SU-DHL-6 (cell line): ENCODE measurements around the gene NIT2.

Experiments
- H2AFZ ChIP-seq: fragments of 200-600 bp; sonication (generic); 2 replicates; pipeline ENCODE4 v1.6.1; 2014; ENCODE audit warnings: low read depth, mild to moderate bottlenecking, moderate library complexity, mixed read lengths, antibody characterized with exemption, low read length; ENCODE audit not compliant: severe bottlenecking
- H3F3A ChIP-seq: fragments of 200-600 bp; shearing (Covaris generic); 2 replicates; pipeline ENCODE4 v1.6.0; 2016; ENCODE audit warnings: antibody characterized with exemption, mild to moderate bottlenecking; ENCODE audit not compliant: insufficient read depth
- H3K27ac ChIP-seq: fragments of 200-600 bp; sonication (generic); 2 replicates; pipeline ENCODE4 v1.5.1; 2016; ENCODE audit warnings: low read depth, mild to moderate bottlenecking, low read length, moderate library complexity, mixed read lengths
- H3K27me3 ChIP-seq: fragments of 200-600 bp; sonication (generic), shearing (Covaris generic); 2 replicates; pipeline ENCODE4 v1.6.0; 2014; ENCODE audit warnings: mild to moderate bottlenecking, low read length
- H3K36me3 ChIP-seq: fragments of 200-600 bp; sonication (generic); 2 replicates; pipeline ENCODE4 v1.6.1; 2014; ENCODE audit warnings: mild to moderate bottlenecking, low read length, mixed read lengths
- H3K4me2 ChIP-seq: fragments of 300-600, 200-600 bp; shearing (Covaris generic), sonication (generic); 2 replicates; pipeline ENCODE4 v1.6.0; 2014; ENCODE audit warnings: low read length, low read depth, mild to moderate bottlenecking; ENCODE audit not compliant: poor library complexity, severe bottlenecking
- H3K4me3 ChIP-seq: fragments of 200-600 bp; sonication (generic); 2 replicates; pipeline ENCODE4 v1.5.1; 2014; ENCODE audit warnings: antibody characterized with exemption, low read length, mild to moderate bottlenecking, mixed read lengths; ENCODE audit not compliant: insufficient read depth, poor library complexity, severe bottlenecking
- H3K79me2 ChIP-seq: fragments of 200-600 bp; sonication (generic); 2 replicates; pipeline ENCODE4 v1.6.1; 2014; ENCODE audit warnings: mild to moderate bottlenecking, low read length, moderate library complexity; ENCODE audit not compliant: insufficient read depth
- H3K9ac ChIP-seq: fragments of 200-600 bp; sonication (generic); 2 replicates; pipeline ENCODE4 v1.7.0; 2014; ENCODE audit warnings: mild to moderate bottlenecking, low read length
- H3K9me2 ChIP-seq: fragments of 200-600 bp; sonication (generic); replicated peaks from 2 replicates; pipeline ENCODE4 v1.6.1; 2014; ENCODE audit warnings: low read length; ENCODE audit not compliant: insufficient read depth
- H3K9me3 ChIP-seq: fragments of 200-600 bp; sonication (generic); 2 replicates; pipeline ENCODE4 v1.6.1; 2014; ENCODE audit warnings: low read length, mixed read lengths; ENCODE audit not compliant: insufficient read depth
- H4K20me1 ChIP-seq: fragments of 200-600 bp; sonication (generic); 2 replicates; pipeline ENCODE4 v1.6.1; 2014; ENCODE audit warnings: low read depth, mild to moderate bottlenecking, antibody characterized with exemption, low read length, moderate library complexity, mixed read lengths
- CTCF ChIP-seq: fragments of 200-600 bp; sonication (generic); IDR thresholded peaks from one replicate; pipeline ENCODE4 v1.5.1; 2017; ENCODE audit warnings: antibody characterized with exemption, mild to moderate bottlenecking, low read length, moderate library complexity; ENCODE audit not compliant: insufficient read depth, poor library complexity, severe bottlenecking
- EZH2phosphoT487 ChIP-seq: fragments of 200-600 bp; sonication (generic), shearing (Covaris generic); conservative IDR thresholded peaks from 2 replicates; pipeline ENCODE4 v1.6.1; 2018; ENCODE audit warnings: mild to moderate bottlenecking, antibody characterized with exemption, low read length, moderate library complexity, mixed read lengths

NIT2 gene

GRCh38 chr3:100295089-100295488 lies 39.5 kb upstream of the NIT2 start:
- Histone ChIP-seq H3K9me2 (no peaks in the 10 kb centered on the region), H4K20me1 (no peaks in the 10 kb centered on the region), H3K27me3 (no peaks in the 10 kb centered on the region), H3K9me3 (no peaks in the 10 kb centered on the region), H3K9ac (no peak overlapping the region), H2AFZ (no peak overlapping the region), H3K79me2 (no peaks in the 10 kb centered on the region), H3K36me3 (no peaks in the 10 kb centered on the region), H3K4me2 (no peak overlapping the region), H3K27ac (no peak overlapping the region), H3F3A (no peaks in the 10 kb centered on the region), H3K4me3 (no peak overlapping the region)
- no peak for TF ChIP-seq CTCF
- no peak for TF ChIP-seq EZH2phosphoT487

GRCh38 chr3:100297784-100298183 lies 36.8 kb upstream of the NIT2 start:
- Histone ChIP-seq H3K4me2 (no peak overlapping the region), H3K9ac (no peak overlapping the region), H3K27ac (no peak overlapping the region), H4K20me1 (no peaks in the 10 kb centered on the region), H3K79me2 (no peaks in the 10 kb centered on the region), H3F3A (no peaks in the 10 kb centered on the region), H3K4me3 (no peak overlapping the region), H3K36me3 (peaks cover 5% of the 10 kb centered on the region; the same call in 1 of the 2 replicates), H3K9me3 (no peaks in the 10 kb centered on the region), H3K9me2 (no peaks in the 10 kb centered on the region), H3K27me3 (no peaks in the 10 kb centered on the region), H2AFZ (no peak overlapping the region)
- no peak for TF ChIP-seq EZH2phosphoT487
- no peak for TF ChIP-seq CTCF

GRCh38 chr3:100299016-100299415 lies 35.5 kb upstream of the NIT2 start:
- H3K4me3 ChIP-seq, result no peak overlapping the region
- H3K27ac ChIP-seq, result no peak overlapping the region
- TF ChIP-seq EZH2phosphoT487 (no peak), CTCF (no peak)
- H3K36me3 ChIP-seq, result peaks cover 10% of the 10 kb centered on the region; the same call in 1 of the 2 replicates
- H3K79me2 ChIP-seq, result no peaks in the 10 kb centered on the region
- H3K9me3 ChIP-seq, result no peaks in the 10 kb centered on the region
- no peaks in the 10 kb centered on the region for H3K9me2 ChIP-seq
- H3K27me3 ChIP-seq, result no peaks in the 10 kb centered on the region
- no peaks in the 10 kb centered on the region for H3F3A ChIP-seq
- no peak overlapping the region for H3K4me2 ChIP-seq
- no peak overlapping the region for H2AFZ ChIP-seq
- no peaks in the 10 kb centered on the region for H4K20me1 ChIP-seq
- H3K9ac ChIP-seq, result no peak overlapping the region

GRCh38 chr3:100306695-100307094 lies 27.9 kb upstream of the NIT2 start:
- Histone ChIP-seq H3F3A (no peaks in the 10 kb centered on the region), H3K27ac (no peak overlapping the region), H3K79me2 (no peaks in the 10 kb centered on the region), H3K9me2 (no peaks in the 10 kb centered on the region), H3K9ac (no peak overlapping the region), H2AFZ (no peak overlapping the region), H3K4me2 (no peak overlapping the region), H3K4me3 (no peak overlapping the region), H4K20me1 (no peaks in the 10 kb centered on the region), H3K9me3 (no peaks in the 10 kb centered on the region), H3K27me3 (no peaks in the 10 kb centered on the region), H3K36me3 (peaks cover 10% of the 10 kb centered on the region; the same call in 1 of the 2 replicates)
- no peak for TF ChIP-seq CTCF
- TF ChIP-seq EZH2phosphoT487, result no peak
